Right lobe of liver (tissue), 4 donors: ENCODE data around the gene RUFY4.
"Not testable (repeated sequence)": the region's sequence is repeated elsewhere in the genome, so short reads cannot be mapped to it uniquely, and the experiment has no call there.

ENCODE experiments used
- CTCF ChIP-seq, 4 donors: fragments of 200-600 bp in 3 of 4; fragments of 450-650 bp in 1 of 4; IDR thresholded peaks; one replicate each; pipeline versions ENCODE4 v1.5.1 to v1.8.0; 2016 to 2022; ENCODE audit warnings: antibody characterized with exemption in 4 of 4, mild to moderate bottlenecking in 2 of 4
- POLR2A ChIP-seq: fragments of 450-650 bp; IDR thresholded peaks from one replicate; pipeline ENCODE4 v1.6.1; 2017; ENCODE audit warnings: antibody characterized with exemption, mild to moderate bottlenecking
- donor health status: DM: no; HTN: no; CAD: no.
- donor health status: DM: no; HTN: no; CAD: no.
- donor health status: DM: no; HTN: yes; CAD: no.

GRCh38 chr2:218108834-218109233, 39.8 kb downstream of the RUFY4 start:
- TF ChIP-seq CTCF (IDR thresholded peaks at IDR 0.05); POLR2A: not testable (repeated sequence)
